ENCODE results near the gene ABCG1.

ABCG1 gene

GRCh38 chr21:42282715-42283114 lies 63.8 kb downstream of the ABCG1 start:
- H3K27me3 ChIP-seq (replicated peaks; ENCODE audit: insufficient read depth, low read length): peaks cover 93% of the 10 kb centered on the region
- TF ChIP-seq EZH2phosphoT487 (IDR thresholded peaks at IDR 0.05; ENCODE audit: low read length): no peak
- no peaks in the 10 kb centered on the region for H3K9me3 ChIP-seq (replicated peaks; ENCODE audit: insufficient read depth, low read length)
- no peaks in the 10 kb centered on the region for H3K9me2 ChIP-seq (replicated peaks; ENCODE audit: insufficient read depth, low read length)
- H3K4me3 ChIP-seq (ENCODE audit: low read length): no peak overlapping the region
- no peaks in the 10 kb centered on the region for H4K20me1 ChIP-seq (ENCODE audit: insufficient read depth, low read length)
- no peaks in the 10 kb centered on the region for H3K4me1 ChIP-seq (ENCODE audit: low read length)
- no peak for DNase-seq
- H3F3A ChIP-seq (ENCODE audit: insufficient read depth, low read length): no peaks in the 10 kb centered on the region
- no peak overlapping the region for H3K9ac ChIP-seq (ENCODE audit: low read length)
- H3K4me2 ChIP-seq (ENCODE audit: low read depth, low read length): no peak overlapping the region
- no peaks in the 10 kb centered on the region for H3K36me3 ChIP-seq (replicated peaks; ENCODE audit: insufficient read depth, low read length)
- no peak overlapping the region for H2AFZ ChIP-seq (ENCODE audit: low read length)
- no peak overlapping the region for H3K27ac ChIP-seq (ENCODE audit: low read length)
- no peaks in the 10 kb centered on the region for H3K79me2 ChIP-seq (ENCODE audit: low read length)

DNA sequence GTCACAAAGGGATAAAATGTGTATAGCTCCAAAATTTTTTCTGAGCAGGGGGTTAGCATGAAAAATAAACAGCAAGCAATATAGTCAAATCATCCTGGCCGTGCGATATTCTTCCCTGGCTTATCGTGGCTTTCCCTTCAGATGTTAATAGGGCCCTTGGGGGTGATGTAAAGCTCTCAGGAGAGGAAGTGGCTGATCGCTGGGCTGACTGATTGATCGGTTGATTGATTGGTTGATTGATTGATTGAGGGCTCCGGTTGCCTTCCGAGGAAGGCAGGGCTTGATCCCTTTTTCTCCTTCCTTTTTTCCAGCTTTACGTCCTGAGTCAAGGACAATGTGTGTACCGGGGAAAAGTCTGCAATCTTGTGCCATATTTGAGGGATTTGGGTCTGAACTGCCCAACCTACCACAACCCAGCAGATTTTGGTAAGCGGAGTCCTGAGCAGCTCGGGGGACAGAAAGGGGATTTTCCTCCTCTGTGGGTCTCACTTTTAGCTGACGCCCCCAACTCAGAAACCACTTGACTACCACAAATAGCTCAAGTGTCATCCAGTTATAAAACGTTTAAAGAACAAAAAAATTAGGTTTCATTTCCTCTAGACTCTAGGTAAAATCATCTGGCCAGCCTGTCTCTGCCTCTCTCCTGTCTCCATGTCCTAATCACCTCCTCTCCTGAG lies 66.8 kb downstream of the ABCG1 start:
- Histone ChIP-seq H3K36me3 (replicated peaks; ENCODE audit: insufficient read depth, low read length) (no peaks in the 10 kb centered on the region), H4K20me1 (ENCODE audit: insufficient read depth, low read length) (no peaks in the 10 kb centered on the region), H3K27ac (ENCODE audit: low read length) (no peak overlapping the region), H3F3A (ENCODE audit: insufficient read depth, low read length) (no peaks in the 10 kb centered on the region), H3K9me3 (replicated peaks; ENCODE audit: insufficient read depth, low read length) (no peaks in the 10 kb centered on the region), H3K4me3 (ENCODE audit: low read length) (no peak overlapping the region), H2AFZ (ENCODE audit: low read length) (no peak overlapping the region), H3K9me2 (replicated peaks; ENCODE audit: insufficient read depth, low read length) (no peaks in the 10 kb centered on the region), H3K4me1 (ENCODE audit: low read length) (no peaks in the 10 kb centered on the region), H3K9ac (ENCODE audit: low read length) (no peak overlapping the region), H3K4me2 (ENCODE audit: low read depth, low read length) (no peak overlapping the region), H3K27me3 (replicated peaks; ENCODE audit: insufficient read depth, low read length) (peaks cover 93% of the 10 kb centered on the region), H3K79me2 (ENCODE audit: low read length) (no peaks in the 10 kb centered on the region)
- DNase-seq: no peak
- TF ChIP-seq EZH2phosphoT487 (IDR thresholded peaks at IDR 0.05; ENCODE audit: low read length): no peak
- no peak for TF ChIP-seq CTCF (IDR thresholded peaks at IDR 0.05; ENCODE audit: low read length)
- no peak for TF ChIP-seq EZH2 (optimal IDR thresholded peaks at IDR 0.05; ENCODE audit: low read depth, low read length)

DNA sequence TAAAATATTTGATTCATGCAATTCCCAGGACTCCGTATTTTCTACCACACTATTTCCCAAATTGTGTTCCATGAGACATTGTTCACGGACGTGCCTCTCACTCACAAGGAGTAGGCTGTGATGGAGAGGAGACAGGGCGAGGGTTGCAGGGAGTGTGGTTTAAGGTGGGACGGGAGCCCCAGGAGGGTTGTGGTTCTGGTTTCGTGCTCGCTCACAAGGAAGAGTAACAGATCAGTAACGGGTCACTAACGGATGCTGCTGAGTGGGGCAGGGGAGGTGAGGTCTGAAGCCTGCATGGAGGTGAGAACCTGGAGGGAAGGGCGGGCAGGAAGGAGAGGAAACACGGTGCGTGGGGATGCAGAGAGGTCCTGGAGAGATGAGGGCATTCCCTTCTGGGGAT lies 67.5 kb downstream of the ABCG1 start:
- DNase-seq: no peak
- Histone ChIP-seq H3K9me3 (replicated peaks; ENCODE audit: insufficient read depth, low read length) (no peaks in the 10 kb centered on the region), H3K4me3 (ENCODE audit: low read length) (no peak overlapping the region), H3F3A (ENCODE audit: insufficient read depth, low read length) (no peaks in the 10 kb centered on the region), H3K36me3 (replicated peaks; ENCODE audit: insufficient read depth, low read length) (no peaks in the 10 kb centered on the region), H3K9ac (ENCODE audit: low read length) (no peak overlapping the region), H2AFZ (ENCODE audit: low read length) (no peak overlapping the region), H3K27ac (ENCODE audit: low read length) (no peak overlapping the region), H3K4me2 (ENCODE audit: low read depth, low read length) (no peak overlapping the region), H3K27me3 (replicated peaks; ENCODE audit: insufficient read depth, low read length) (peaks cover 86% of the 10 kb centered on the region), H3K79me2 (ENCODE audit: low read length) (no peaks in the 10 kb centered on the region), H3K9me2 (replicated peaks; ENCODE audit: insufficient read depth, low read length) (no peaks in the 10 kb centered on the region), H4K20me1 (ENCODE audit: insufficient read depth, low read length) (no peaks in the 10 kb centered on the region), H3K4me1 (ENCODE audit: low read length) (no peaks in the 10 kb centered on the region)
- TF ChIP-seq CTCF (IDR thresholded peaks at IDR 0.05; ENCODE audit: low read length) (no peak), EZH2 (optimal IDR thresholded peaks at IDR 0.05; ENCODE audit: low read depth, low read length) (no peak), EZH2phosphoT487 (IDR thresholded peaks at IDR 0.05; ENCODE audit: low read length) (no peak)
